ENCODE data around the gene CD40LG.

CD40LG gene

GRCh38 chrX:136659174-136659573 is 11.2 kb downstream of the CD40LG start:
- H3K36me3 ChIP-seq (ENCODE audit: insufficient read depth, low read length), result no peaks in the 10 kb centered on the region
- no peak overlapping the region for H3K4me3 ChIP-seq (ENCODE audit: low read length)
- peaks cover 7% of the 10 kb centered on the region for H3K4me1 ChIP-seq (ENCODE audit: insufficient read depth, low read length)
- H3K9me3 ChIP-seq (ENCODE audit: low read length), result no peaks in the 10 kb centered on the region
- H2AFZ ChIP-seq (ENCODE audit: low read depth, low read length), result no peak overlapping the region
- peaks cover 27% of the 10 kb centered on the region for H3K27me3 ChIP-seq (ENCODE audit: insufficient read depth, low read length)

DNA sequence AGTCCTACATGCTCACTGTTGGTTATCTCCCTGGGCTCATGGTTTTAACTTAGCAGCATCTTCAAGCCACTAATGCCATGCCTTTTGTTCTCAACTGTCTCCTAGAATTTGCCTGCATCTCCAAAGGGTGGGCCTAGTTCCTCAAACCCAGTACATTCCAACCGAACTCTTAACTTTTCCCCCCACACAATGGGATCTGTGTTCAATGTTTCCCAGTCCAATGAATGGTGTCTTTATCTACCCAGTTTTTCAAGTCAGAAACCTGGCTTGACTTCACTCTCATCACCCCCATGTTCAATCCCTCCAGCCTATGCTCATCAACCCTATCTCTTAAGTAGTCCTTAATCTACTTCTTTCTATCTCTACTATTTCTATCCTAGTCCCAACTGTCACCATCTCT is 12.9 kb downstream of the CD40LG start:
- H3K27me3 ChIP-seq (ENCODE audit: insufficient read depth, low read length), result peaks cover 18% of the 10 kb centered on the region
- no peaks in the 10 kb centered on the region for H3K9me3 ChIP-seq (ENCODE audit: low read length)
- H3K4me3 ChIP-seq (ENCODE audit: low read length), result no peak overlapping the region
- peaks cover 7% of the 10 kb centered on the region for H3K4me1 ChIP-seq (ENCODE audit: insufficient read depth, low read length)
- H3K36me3 ChIP-seq (ENCODE audit: insufficient read depth, low read length), result no peaks in the 10 kb centered on the region
- H2AFZ ChIP-seq (ENCODE audit: low read depth, low read length), result no peak overlapping the region

DNA sequence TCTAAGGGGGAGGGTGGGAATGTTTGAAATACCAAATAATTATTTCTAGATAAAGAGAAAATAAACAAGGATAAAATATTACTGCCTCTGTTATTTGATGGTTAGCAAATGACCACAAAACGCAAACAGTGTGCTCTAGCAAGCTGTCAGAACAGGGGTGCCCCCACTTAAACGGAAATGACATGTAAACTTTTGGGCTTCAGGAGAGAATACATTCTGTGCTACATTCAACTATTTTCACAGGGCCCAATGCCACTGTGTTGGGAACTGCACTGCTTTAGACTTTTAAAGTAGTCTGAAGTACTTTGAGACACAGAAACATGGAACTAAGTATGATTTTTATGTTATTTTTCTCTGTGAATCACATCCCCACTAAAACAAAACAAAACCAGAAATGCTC is 14.1 kb downstream of the CD40LG start:
- Histone ChIP-seq H3K4me1 (ENCODE audit: insufficient read depth, low read length) (peaks cover under 1% of the 10 kb centered on the region), H3K4me3 (ENCODE audit: low read length) (no peak overlapping the region), H3K27me3 (ENCODE audit: insufficient read depth, low read length) (peaks cover 18% of the 10 kb centered on the region), H2AFZ (ENCODE audit: low read depth, low read length) (no peak overlapping the region), H3K9me3 (ENCODE audit: low read length) (no peaks in the 10 kb centered on the region), H3K36me3 (ENCODE audit: insufficient read depth, low read length) (no peaks in the 10 kb centered on the region)

DNA sequence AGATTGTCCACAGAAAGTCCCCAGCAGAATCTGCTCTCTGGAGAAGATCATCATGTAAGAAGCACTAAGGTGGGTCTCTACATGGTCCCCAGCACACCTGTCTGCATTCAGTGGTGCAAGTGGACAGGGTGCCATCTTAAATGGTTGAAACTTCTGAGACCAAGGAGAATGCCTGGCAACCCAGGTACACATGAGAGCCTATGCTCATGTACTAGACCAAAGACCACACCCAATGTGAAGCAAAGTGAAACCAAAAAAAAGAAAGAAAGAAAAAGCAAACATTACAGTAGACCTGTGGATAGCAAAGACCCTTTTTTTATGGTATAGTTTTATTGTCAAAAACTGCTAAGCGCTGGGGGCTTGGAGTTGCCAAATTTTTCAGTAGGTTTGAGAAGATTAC is 15.0 kb downstream of the CD40LG start:
- Histone ChIP-seq H3K9me3 (ENCODE audit: low read length) (no peaks in the 10 kb centered on the region), H3K4me1 (ENCODE audit: insufficient read depth, low read length) (no peaks in the 10 kb centered on the region), H3K27me3 (ENCODE audit: insufficient read depth, low read length) (peaks cover 16% of the 10 kb centered on the region), H3K4me3 (ENCODE audit: low read length) (no peak overlapping the region), H2AFZ (ENCODE audit: low read depth, low read length) (no peak overlapping the region), H3K36me3 (ENCODE audit: insufficient read depth, low read length) (no peaks in the 10 kb centered on the region)

DNA sequence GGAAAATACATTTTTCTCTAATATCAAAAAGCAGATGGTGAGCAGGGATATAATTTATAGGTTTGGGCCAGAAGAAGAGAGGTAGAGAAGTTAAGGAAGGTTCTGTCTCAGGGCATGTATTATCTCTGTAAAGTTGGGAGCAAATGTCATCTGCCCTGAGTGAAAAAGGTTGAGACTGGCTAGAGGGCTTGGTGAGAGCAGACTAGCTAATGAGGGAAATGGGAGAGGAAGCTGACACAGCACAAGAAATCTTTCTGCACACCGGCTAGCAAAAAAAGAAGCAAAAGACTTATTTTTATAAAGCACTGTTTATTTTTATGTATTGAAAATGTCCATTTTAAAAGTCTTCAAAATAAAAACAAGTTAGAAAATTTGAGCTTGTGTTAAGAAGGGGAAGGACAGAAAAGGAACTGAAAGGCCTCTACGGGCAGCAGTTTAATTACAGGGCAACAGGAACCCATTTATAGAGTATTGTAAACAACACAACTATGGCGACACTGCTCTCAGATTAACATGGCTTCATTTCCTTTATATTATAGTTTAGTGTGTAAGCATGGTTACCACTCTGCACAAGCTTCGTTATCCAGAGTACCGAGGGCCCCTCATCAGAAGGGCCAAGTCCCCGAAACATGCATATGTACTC is 17.4 kb downstream of the CD40LG start:
- no peaks in the 10 kb centered on the region for H3K4me1 ChIP-seq (ENCODE audit: insufficient read depth, low read length)
- no peak overlapping the region for H3K4me3 ChIP-seq (ENCODE audit: low read length)
- no peaks in the 10 kb centered on the region for H3K36me3 ChIP-seq (ENCODE audit: insufficient read depth, low read length)
- no peaks in the 10 kb centered on the region for H3K9me3 ChIP-seq (ENCODE audit: low read length)
- H3K27me3 ChIP-seq (ENCODE audit: insufficient read depth, low read length), result peaks cover 2% of the 10 kb centered on the region
- no peak overlapping the region for H2AFZ ChIP-seq (ENCODE audit: low read depth, low read length)

DNA sequence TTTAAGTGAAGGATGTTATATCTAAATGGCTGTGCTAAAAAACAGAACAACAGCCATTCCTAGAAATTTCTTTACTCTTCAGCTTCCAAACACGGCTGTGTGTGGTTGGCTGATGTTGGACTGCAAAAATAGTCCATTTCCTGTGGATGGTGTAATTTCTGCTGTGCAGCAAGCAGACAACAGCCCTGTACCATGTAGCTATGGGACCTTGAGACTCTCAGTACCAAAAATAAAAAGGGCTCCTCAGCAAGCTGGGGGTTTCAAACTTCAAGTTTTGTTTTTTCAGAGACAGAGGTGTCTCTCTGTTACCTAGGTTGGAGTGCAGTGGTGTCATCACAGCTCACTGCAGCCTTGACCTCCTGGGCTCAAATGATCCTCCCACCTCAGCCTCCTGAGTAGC is 18.1 kb downstream of the CD40LG start:
- no peak overlapping the region for H2AFZ ChIP-seq (ENCODE audit: low read depth, low read length)
- no peaks in the 10 kb centered on the region for H3K36me3 ChIP-seq (ENCODE audit: insufficient read depth, low read length)
- no peaks in the 10 kb centered on the region for H3K27me3 ChIP-seq (ENCODE audit: insufficient read depth, low read length)
- no peak overlapping the region for H3K4me3 ChIP-seq (ENCODE audit: low read length)
- H3K9me3 ChIP-seq (ENCODE audit: low read length), result no peaks in the 10 kb centered on the region
- H3K4me1 ChIP-seq (ENCODE audit: insufficient read depth, low read length), result no peaks in the 10 kb centered on the region

- no peaks in the 10 kb centered on the region for H3K36me3 ChIP-seq (ENCODE audit: insufficient read depth, low read length)
- no peak overlapping the region for H2AFZ ChIP-seq (ENCODE audit: low read depth, low read length)
- no peaks in the 10 kb centered on the region for H3K27me3 ChIP-seq (ENCODE audit: insufficient read depth, low read length)
- no peaks in the 10 kb centered on the region for H3K9me3 ChIP-seq (ENCODE audit: low read length)
- H3K4me3 ChIP-seq (ENCODE audit: low read length), result no peak overlapping the region
- no peaks in the 10 kb centered on the region for H3K4me1 ChIP-seq (ENCODE audit: insufficient read depth, low read length)
These were observed 19.6 kb downstream of the CD40LG start for GRCh38 chrX:136667446-136668168.

GRCh38 chrX:136671006-136671610 is 23.1 kb downstream of the CD40LG start:
- Histone ChIP-seq H2AFZ (ENCODE audit: low read depth, low read length) (no peak overlapping the region), H3K27me3 (ENCODE audit: insufficient read depth, low read length) (no peaks in the 10 kb centered on the region)

DNA sequence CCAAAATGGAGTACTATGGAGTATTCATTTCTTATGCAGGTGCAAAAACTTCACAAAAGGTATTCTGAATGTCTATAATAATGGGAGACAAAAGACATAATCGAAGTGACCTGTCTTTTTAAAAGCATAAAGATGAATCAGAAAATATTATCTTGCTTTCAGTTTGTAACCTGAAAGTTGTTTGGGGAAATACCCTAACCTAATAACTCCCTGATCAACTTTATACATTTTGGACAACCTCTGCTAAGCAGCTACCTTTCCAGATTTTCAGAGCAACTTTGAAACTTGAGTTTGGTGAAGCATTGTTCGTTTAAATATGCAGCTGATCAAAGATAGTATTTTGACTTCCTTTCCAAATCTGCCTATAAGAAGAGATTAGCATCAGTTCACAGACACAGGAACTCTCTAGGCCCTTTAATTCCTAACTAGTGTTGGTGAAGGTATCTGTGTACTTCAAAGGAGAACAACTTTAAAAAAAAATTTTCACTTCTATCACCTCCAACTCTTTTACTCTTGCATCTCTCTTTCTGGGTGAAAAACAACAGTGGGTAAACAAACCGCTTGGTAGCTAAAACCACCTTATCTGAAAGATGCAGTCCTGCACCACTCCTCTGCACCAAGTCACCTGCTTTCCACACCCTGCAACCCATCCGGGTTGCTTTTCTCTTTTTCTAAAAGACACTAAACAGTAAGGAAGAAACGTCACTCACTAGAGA is 26.5 kb downstream of the CD40LG start:
- H2AFZ ChIP-seq (ENCODE audit: low read depth, low read length), result no peak overlapping the region
- no peaks in the 10 kb centered on the region for H3K27me3 ChIP-seq (ENCODE audit: insufficient read depth, low read length)
- no peaks in the 10 kb centered on the region for H3K9me3 ChIP-seq (ENCODE audit: low read length)
- no peak overlapping the region for H3K4me3 ChIP-seq (ENCODE audit: low read length)
- peaks cover 4% of the 10 kb centered on the region for H3K4me1 ChIP-seq (ENCODE audit: insufficient read depth, low read length)
- H3K36me3 ChIP-seq (ENCODE audit: insufficient read depth, low read length), result no peaks in the 10 kb centered on the region

More at GRCh38 chrX:136671006-136671610, 23.1 kb downstream of the CD40LG start:
- Histone ChIP-seq H3K36me3 (ENCODE audit: insufficient read depth, low read length) (no peaks in the 10 kb centered on the region), H3K9me3 (ENCODE audit: low read length) (no peaks in the 10 kb centered on the region), H3K4me1 (ENCODE audit: insufficient read depth, low read length) (no peaks in the 10 kb centered on the region), H3K4me3 (ENCODE audit: low read length) (no peak overlapping the region)

DNA sequence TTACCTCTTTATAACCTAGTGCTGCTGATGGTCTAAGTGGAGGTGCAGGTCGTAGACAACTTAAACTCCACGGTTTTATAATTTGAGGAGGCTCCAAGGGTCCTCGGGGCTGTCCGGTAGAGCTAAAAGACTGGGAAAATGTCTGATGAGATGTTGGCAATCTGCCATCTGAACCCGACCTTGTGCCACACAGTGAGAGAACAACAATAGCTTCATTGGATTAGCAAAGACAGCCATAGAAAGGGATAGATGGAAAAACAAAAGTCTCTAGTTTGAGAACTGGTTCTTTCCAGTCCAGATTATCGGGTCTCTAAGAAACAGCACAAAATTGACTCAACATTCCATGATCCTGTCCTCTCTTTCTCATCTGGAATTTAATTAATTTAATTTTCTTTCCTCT is 31.6 kb downstream of the CD40LG start:
- Histone ChIP-seq H3K27me3 (ENCODE audit: insufficient read depth, low read length) (peaks cover 2% of the 10 kb centered on the region), H2AFZ (ENCODE audit: low read depth, low read length) (no peak overlapping the region), H3K4me3 (ENCODE audit: low read length) (peak overlapping the region; percentile 29), H3K36me3 (ENCODE audit: insufficient read depth, low read length) (no peaks in the 10 kb centered on the region), H3K4me1 (ENCODE audit: insufficient read depth, low read length) (peaks cover 10% of the 10 kb centered on the region), H3K9me3 (ENCODE audit: low read length) (no peaks in the 10 kb centered on the region)

DNA sequence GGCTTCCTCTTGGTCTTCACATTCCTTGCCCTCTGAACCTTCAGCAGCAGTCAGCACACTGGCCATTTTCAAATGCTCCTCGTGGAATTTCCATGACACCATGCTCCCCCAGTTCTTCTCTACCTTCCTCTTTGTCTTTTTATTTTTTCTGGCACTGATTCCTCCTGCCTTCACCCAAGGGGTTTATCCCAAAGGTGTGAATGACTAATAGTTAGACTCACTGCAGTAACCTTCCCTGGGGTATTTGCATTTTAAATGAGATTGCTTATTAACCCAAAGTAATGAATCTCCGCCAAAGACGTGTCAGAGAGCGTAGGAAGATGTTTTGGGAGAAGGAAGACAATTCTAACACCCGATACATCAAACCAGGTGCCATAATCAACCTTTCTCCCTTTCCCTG is 36.2 kb downstream of the CD40LG start:
- peaks cover 2% of the 10 kb centered on the region for H3K27me3 ChIP-seq (ENCODE audit: insufficient read depth, low read length)
- no peak overlapping the region for H2AFZ ChIP-seq (ENCODE audit: low read depth, low read length)
- no peak overlapping the region for H3K4me3 ChIP-seq (ENCODE audit: low read length)
- H3K36me3 ChIP-seq (ENCODE audit: insufficient read depth, low read length), result no peaks in the 10 kb centered on the region
- no peaks in the 10 kb centered on the region for H3K9me3 ChIP-seq (ENCODE audit: low read length)
- H3K4me1 ChIP-seq (ENCODE audit: insufficient read depth, low read length), result peaks cover 9% of the 10 kb centered on the region

GRCh38 chrX:136687457-136687856 is 39.5 kb downstream of the CD40LG start:
- Histone ChIP-seq H3K27me3 (ENCODE audit: insufficient read depth, low read length) (no peaks in the 10 kb centered on the region), H3K4me1 (ENCODE audit: insufficient read depth, low read length) (peaks cover 11% of the 10 kb centered on the region), H3K4me3 (ENCODE audit: low read length) (no peak overlapping the region), H3K36me3 (ENCODE audit: insufficient read depth, low read length) (no peaks in the 10 kb centered on the region), H2AFZ (ENCODE audit: low read depth, low read length) (no peak overlapping the region), H3K9me3 (ENCODE audit: low read length) (no peaks in the 10 kb centered on the region)

DNA sequence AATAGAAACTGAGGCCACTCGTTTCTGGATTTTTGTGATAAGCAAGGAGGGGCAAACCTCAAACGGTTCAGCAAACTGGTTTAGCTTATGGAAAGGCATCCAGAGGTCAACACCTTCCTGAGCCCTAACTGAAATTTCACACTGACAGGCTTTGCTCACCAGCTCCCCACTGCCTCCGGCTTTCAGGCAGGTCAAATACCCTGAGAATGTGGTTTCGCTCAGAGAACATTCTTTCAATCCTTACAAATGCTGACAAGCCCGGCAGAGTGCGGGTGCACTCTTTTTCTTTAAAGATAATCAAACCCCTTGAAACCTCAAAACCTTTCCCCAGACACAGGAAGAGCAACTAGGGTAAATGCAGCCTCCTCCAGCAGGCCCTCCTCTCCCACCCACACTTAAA is 41.5 kb downstream of the CD40LG start:
- peaks cover 11% of the 10 kb centered on the region for H3K4me1 ChIP-seq (ENCODE audit: insufficient read depth, low read length)
- H3K4me3 ChIP-seq (ENCODE audit: low read length), result no peak overlapping the region
- no peaks in the 10 kb centered on the region for H3K27me3 ChIP-seq (ENCODE audit: insufficient read depth, low read length)
- H3K9me3 ChIP-seq (ENCODE audit: low read length), result no peaks in the 10 kb centered on the region
- H2AFZ ChIP-seq (ENCODE audit: low read depth, low read length), result peak overlapping the region; percentile 56
- H3K36me3 ChIP-seq (ENCODE audit: insufficient read depth, low read length), result no peaks in the 10 kb centered on the region

All from neuron (in vitro differentiated cells).